ENCODE measurements around the gene EFHC1. TPM values are rescaled to one million over a fixed set of nuclear protein-coding genes. Genes with fewer than 3 reads are reported as not detected.

Gene EFHC1, protein sequence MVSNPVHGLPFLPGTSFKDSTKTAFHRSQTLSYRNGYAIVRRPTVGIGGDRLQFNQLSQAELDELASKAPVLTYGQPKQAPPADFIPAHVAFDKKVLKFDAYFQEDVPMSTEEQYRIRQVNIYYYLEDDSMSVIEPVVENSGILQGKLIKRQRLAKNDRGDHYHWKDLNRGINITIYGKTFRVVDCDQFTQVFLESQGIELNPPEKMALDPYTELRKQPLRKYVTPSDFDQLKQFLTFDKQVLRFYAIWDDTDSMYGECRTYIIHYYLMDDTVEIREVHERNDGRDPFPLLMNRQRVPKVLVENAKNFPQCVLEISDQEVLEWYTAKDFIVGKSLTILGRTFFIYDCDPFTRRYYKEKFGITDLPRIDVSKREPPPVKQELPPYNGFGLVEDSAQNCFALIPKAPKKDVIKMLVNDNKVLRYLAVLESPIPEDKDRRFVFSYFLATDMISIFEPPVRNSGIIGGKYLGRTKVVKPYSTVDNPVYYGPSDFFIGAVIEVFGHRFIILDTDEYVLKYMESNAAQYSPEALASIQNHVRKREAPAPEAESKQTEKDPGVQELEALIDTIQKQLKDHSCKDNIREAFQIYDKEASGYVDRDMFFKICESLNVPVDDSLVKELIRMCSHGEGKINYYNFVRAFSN
- total RNA-seq (10 to 100 TPM; 15.9 to 38.5 (median 19.1) TPM), polyA plus RNA-seq (1 to 10 TPM; 1.8 to 6.9 (median 2.4) TPM)

DNA sequence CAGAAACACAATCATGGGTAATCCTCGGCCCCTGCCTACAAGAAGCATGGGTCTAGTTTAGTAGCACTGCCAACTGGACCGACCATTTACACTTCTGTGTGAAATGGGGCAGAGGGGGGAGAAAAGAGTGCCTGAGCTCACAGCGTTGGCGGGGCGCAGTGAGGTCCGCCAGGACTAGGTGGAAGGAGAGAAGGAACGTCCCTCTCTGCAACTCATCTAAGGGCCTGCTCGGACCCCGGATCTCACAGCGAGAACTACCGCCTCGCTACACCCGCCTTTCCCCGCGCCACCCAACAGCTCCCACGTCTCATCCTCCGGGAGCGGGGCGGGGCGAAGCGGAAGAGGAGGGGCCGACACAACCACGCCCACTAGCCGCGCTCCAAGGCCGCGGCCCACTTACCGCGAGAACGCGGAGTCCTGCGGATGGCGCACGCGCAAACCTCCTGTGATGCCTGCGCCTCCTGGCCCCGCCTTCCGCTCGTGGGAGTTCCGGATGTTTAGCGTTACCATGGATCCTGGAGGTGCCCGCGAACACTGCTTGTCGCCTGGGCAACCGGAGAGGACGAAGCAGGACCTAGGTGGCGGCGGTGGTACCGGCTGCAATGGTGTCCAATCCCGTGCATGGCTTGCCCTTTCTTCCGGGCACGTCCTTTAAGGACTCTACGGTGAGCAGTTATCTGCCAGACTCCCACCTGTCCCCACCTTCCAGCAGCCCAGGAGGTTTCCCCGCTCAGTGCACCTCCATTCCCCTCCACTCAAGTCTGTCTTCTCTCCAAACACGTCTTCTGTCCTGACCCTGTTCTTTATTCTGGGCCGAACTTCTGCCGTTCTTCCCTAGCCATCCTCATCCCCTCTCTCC, at the start of gene EFHC1:
EFHC1 (plus strand) TSS at position 534 of the 859 bp plus-strand sequence; CDS start at position 603, 69 bp downstream.
- WGBS, 2 donors = 0 to 1% methylated on average over 57 of the region's 57 CpGs

DNA sequence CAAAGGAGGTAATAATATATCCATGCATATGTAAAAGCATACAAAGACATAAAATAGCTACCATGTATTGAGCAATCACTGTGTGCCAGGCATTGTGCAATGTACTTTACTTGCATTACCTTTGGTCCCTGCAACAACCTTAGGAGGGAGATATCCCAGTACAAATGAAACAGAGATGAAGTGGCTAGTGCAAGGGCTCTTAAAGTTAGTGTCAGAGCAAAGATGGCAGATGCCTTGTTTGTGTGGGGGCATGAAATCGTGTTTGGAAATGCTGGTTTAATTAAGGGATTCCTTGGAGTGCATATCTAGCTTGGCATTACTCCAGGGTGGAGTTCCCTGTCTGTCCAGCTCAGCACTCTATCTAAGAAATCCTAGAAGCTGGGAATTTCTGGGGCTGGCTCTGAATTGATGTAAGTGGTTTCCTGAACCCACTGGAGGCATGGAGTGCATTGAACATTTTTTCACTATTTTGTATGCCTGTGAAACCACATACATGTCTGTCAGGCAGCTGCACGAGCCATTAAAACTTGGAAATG, 48.4 kb upstream of the EFHC1 start:
- H3K4me3 ChIP-seq = no peak overlapping the region
- DNase-seq = no peak
- peaks cover 0 to 15% (median 0%) of the 10 kb centered on the region in 4 donors for H3K4me1 ChIP-seq
- H3K27ac ChIP-seq = no peak overlapping the region
- H3K9me3 ChIP-seq = no peaks in the 10 kb centered on the region
- no peak for TF ChIP-seq EP300 (IDR thresholded peaks at IDR 0.05)
- TF ChIP-seq POLR2A (IDR thresholded peaks at IDR 0.05) = no peak
- TF ChIP-seq, protein P1, sequence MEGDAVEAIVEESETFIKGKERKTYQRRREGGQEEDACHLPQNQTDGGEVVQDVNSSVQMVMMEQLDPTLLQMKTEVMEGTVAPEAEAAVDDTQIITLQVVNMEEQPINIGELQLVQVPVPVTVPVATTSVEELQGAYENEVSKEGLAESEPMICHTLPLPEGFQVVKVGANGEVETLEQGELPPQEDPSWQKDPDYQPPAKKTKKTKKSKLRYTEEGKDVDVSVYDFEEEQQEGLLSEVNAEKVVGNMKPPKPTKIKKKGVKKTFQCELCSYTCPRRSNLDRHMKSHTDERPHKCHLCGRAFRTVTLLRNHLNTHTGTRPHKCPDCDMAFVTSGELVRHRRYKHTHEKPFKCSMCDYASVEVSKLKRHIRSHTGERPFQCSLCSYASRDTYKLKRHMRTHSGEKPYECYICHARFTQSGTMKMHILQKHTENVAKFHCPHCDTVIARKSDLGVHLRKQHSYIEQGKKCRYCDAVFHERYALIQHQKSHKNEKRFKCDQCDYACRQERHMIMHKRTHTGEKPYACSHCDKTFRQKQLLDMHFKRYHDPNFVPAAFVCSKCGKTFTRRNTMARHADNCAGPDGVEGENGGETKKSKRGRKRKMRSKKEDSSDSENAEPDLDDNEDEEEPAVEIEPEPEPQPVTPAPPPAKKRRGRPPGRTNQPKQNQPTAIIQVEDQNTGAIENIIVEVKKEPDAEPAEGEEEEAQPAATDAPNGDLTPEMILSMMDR (IDR thresholded peaks at IDR 0.05) = no peak
- no peak for TF ChIP-seq POLR2AphosphoS5 (IDR thresholded peaks at IDR 0.05)
- intact Hi-C loops (cut with DNase I) = no loop called here
- 62 to 74% methylated on average over 2 of the region's 2 CpGs for WGBS, 2 donors
- H3K36me3 ChIP-seq = no peaks in the 10 kb centered on the region
- no peaks in the 10 kb centered on the region for H3K27me3 ChIP-seq

More for the DNA sequence above, at the start of gene EFHC1:
- peak within 1 kb of the TSS; percentile 61 to 97 (median 88) for H3K4me3 ChIP-seq
- intact Hi-C loops (cut with DNase I) = loop anchor here (5.0 kb wide), 1 partner anchor 97 kb away; no protein-coding TSS in a partner anchor
- no peaks in the 10 kb centered on the region for H3K27me3 ChIP-seq
- peak; percentile 99 for DNase-seq
- H3K36me3 ChIP-seq = peaks cover 0 to 13% (median 0%) of the 10 kb centered on the region in 4 donors
- H3K27ac ChIP-seq = peak within 1 kb of the TSS; percentile 76 to 88 (median 85)
- H3K4me1 ChIP-seq = peaks cover 0 to 24% (median 14%) of the 10 kb centered on the region in 4 donors
- TF ChIP-seq POLR2AphosphoS5 (IDR thresholded peaks at IDR 0.05) = peak; percentile 85 to 91 (median 88)
- peak in 1 of 4 donors; percentile 34 for TF ChIP-seq EP300 (IDR thresholded peaks at IDR 0.05)
- TF ChIP-seq, protein P1 (IDR thresholded peaks at IDR 0.05) = no peak
- peak; percentile 48 to 60 for TF ChIP-seq POLR2A (IDR thresholded peaks at IDR 0.05)
- no peaks in the 10 kb centered on the region for H3K9me3 ChIP-seq

- no peaks in the 10 kb centered on the region for H3K27me3 ChIP-seq
- DNase-seq = no peak
- peaks cover 0 to 27% (median 0%) of the 10 kb centered on the region in 4 donors for H3K4me1 ChIP-seq
- TF ChIP-seq EP300 (IDR thresholded peaks at IDR 0.05) = no peak
- TF ChIP-seq, protein P1 (IDR thresholded peaks at IDR 0.05) = no peak
- TF ChIP-seq POLR2AphosphoS5 (IDR thresholded peaks at IDR 0.05) = no peak
- no peak for TF ChIP-seq POLR2A (IDR thresholded peaks at IDR 0.05)
- no peaks in the 10 kb centered on the region for H3K9me3 ChIP-seq
- no peak overlapping the region for H3K4me3 ChIP-seq
- intact Hi-C loops (cut with DNase I) = no loop called here
- H3K27ac ChIP-seq = no peak overlapping the region
- WGBS, 2 donors = 95 to 96% methylated on average over 5 of the region's 5 CpGs
- H3K36me3 ChIP-seq = no peaks in the 10 kb centered on the region
Measured at GRCh38 chr6:52373151-52373690, 46.9 kb upstream of the EFHC1 start.

- Histone ChIP-seq H3K4me3 (no peak overlapping the region), H3K4me1 (peaks cover 0 to 27% (median 0%) of the 10 kb centered on the region in 4 donors), H3K9me3 (no peaks in the 10 kb centered on the region), H3K36me3 (no peaks in the 10 kb centered on the region), H3K27ac (no peak overlapping the region), H3K27me3 (no peaks in the 10 kb centered on the region)
- intact Hi-C loops (cut with DNase I) = no loop called here
- TF ChIP-seq POLR2A (IDR thresholded peaks at IDR 0.05) (no peak), POLR2AphosphoS5 (IDR thresholded peaks at IDR 0.05) (no peak), EP300 (IDR thresholded peaks at IDR 0.05) (no peak)
- TF ChIP-seq, protein P1 (IDR thresholded peaks at IDR 0.05) = no peak
- no peak for DNase-seq
- 90 to 98% methylated on average over 4 of the region's 4 CpGs for WGBS, 2 donors
Measured at GRCh38 chr6:52374247-52374646, 45.9 kb upstream of the EFHC1 start.
